Sigmoid colon (tissue), 7 donors: ENCODE measurements around the gene GPR3. TPM values are rescaled to one million over a fixed set of nuclear protein-coding genes. Genes with fewer than 3 reads are reported as not detected.
"Not testable (repeated sequence)": the region's sequence is repeated elsewhere in the genome, so short reads cannot be mapped to it uniquely, and the experiment has no call there.

Source experiments
- DNase-seq: peaks from one replicate; pipeline ENCODE4 v3.0.0-alpha.2; 2019
- H3K27ac ChIP-seq, 4 donors: fragments of 200-600 bp; sonication (generic); one replicate each; pipeline ENCODE4 v1.5.1; 2016 to 2019; ENCODE audit warnings: mild to moderate bottlenecking in 1 of 4
- H3K27me3 ChIP-seq, 3 donors: fragments of 200-600 bp; sonication (generic); one replicate each; pipeline ENCODE4 v1.5.1; 2019; ENCODE audit warnings: mild to moderate bottlenecking in 1 of 3
- H3K36me3 ChIP-seq, 4 donors: fragments of 200-600 bp; sonication (generic); one replicate each; pipeline ENCODE4 v1.5.1; 2016 to 2019
- H3K4me1 ChIP-seq, 4 donors: fragments of 200-600 bp; sonication (generic); one replicate each; pipeline ENCODE4 v1.5.1; 2017 to 2019
- H3K4me3 ChIP-seq, 4 donors: fragments of 200-600 bp; sonication (generic); one replicate each; pipeline ENCODE4 v1.5.1; 2017 to 2019; ENCODE audit warnings: mild to moderate bottlenecking in 2 of 4, moderate library complexity in 1 of 4
- H3K9me3 ChIP-seq, 4 donors: fragments of 200-600 bp in 3 of 4; sonication (generic) in 3 of 4; one replicate each; pipeline versions ENCODE4 v1.5.1 to v1.6.1; 2013 to 2019
- CTCF ChIP-seq, 4 experiments: fragments of 450-650 bp in 3 of 4; fragments of 200-600 bp in 1 of 4; IDR thresholded peaks; one replicate each; pipeline ENCODE4 v1.5.1; 2016 to 2019; ENCODE audit warnings: antibody characterized with exemption in 4 of 4, mild to moderate bottlenecking in 3 of 4, moderate library complexity in 2 of 4
- EP300 ChIP-seq, 4 donors: sonication (generic); formaldehyde crosslinking; IDR thresholded peaks; one replicate each; pipeline ENCODE4 v1.6.1; 2017; ENCODE audit warnings: antibody characterized with exemption in 4 of 4
- POLR2A ChIP-seq, 2 donors: fragments of 450-650 bp; IDR thresholded peaks; one replicate each; pipeline ENCODE4 v1.6.1; 2016; ENCODE audit warnings: antibody characterized with exemption in 2 of 2, mild to moderate bottlenecking in 2 of 2, moderate library complexity in 2 of 2
- POLR2AphosphoS5 ChIP-seq, 4 donors: sonication (generic); formaldehyde crosslinking; IDR thresholded peaks; one replicate each; pipeline ENCODE4 v1.6.1; 2017; ENCODE audit warnings: antibody characterized with exemption in 4 of 4
- WGBS, 2 donors: extraction: QIAGEN DNeasy Blood & Tissue Kit; methylation state at CpG; one replicate each; pipeline ENCODE4 v1.1.7; 2013; 5-methylcytosine and 5-hydroxymethylcytosine counted together
- intact Hi-C: fragments of 100-400 bp; cut with DNase I; formaldehyde crosslinking; loops from one replicate; pipeline ENCODE4 v1.15.1; 2023
- polyA plus RNA-seq, 3 donors: library from polyadenylated mRNA; stranded (reverse); fragments of 200-250 nt; gene quantifications; one replicate each; pipeline ENCODE4 v1.2.3, GENCODE V29; 2013
- total RNA-seq, 4 donors: library from RNA; depleted of rRNA; stranded (reverse); fragments of >200 nt; gene quantifications; one replicate each; pipeline ENCODE4 v1.1.0, GENCODE V29; 2016
- donor health status: healthy with polysubstance abuse.
- donor health status: Bipolar disorder and iron deficiency.
- donor health status: healthy.

GPR3 gene
- total and polyA plus RNA-seq, 7 donors = 0.36 to 2.0 (median 0.54) TPM; not detected in 4

GRCh38 chr1:27430903-27431600 lies 38.6 kb downstream of the GPR3 start:
- 47 to 65% methylated on average over 1 of the region's 1 CpG for WGBS, 2 donors

GRCh38 chr1:27431601-27431940 lies 39.1 kb downstream of the GPR3 start:
- Histone ChIP-seq H3K36me3 (peaks cover 0 to 10% (median 0%) of the 10 kb centered on the region in 4 donors), H3K4me3 (no peak overlapping the region), H3K9me3 (no peaks in the 10 kb centered on the region), H3K27ac (peak overlapping the region; percentile 75 to 87 (median 82)), H3K4me1 (peaks cover 0 to 97% (median 86%) of the 10 kb centered on the region in 4 donors), H3K27me3 (no peaks in the 10 kb centered on the region)
- WGBS, 2 donors = 87 to 88% methylated on average over 2 of the region's 2 CpGs
- intact Hi-C loops = loop anchor here (5.0 kb wide), 1 partner anchor 36 kb away; no protein-coding TSS in a partner anchor
- DNase-seq = no peak
- no peak for TF ChIP-seq POLR2A (IDR thresholded peaks at IDR 0.05)
- TF ChIP-seq CTCF (IDR thresholded peaks at IDR 0.05) = no peak
- no peak for TF ChIP-seq EP300 (IDR thresholded peaks at IDR 0.05)
- no peak for TF ChIP-seq POLR2AphosphoS5 (IDR thresholded peaks at IDR 0.05)

More at GRCh38 chr1:27430903-27431600, 38.6 kb downstream of the GPR3 start:
- peak overlapping the region; percentile 75 to 87 (median 82) for H3K27ac ChIP-seq
- TF ChIP-seq CTCF (IDR thresholded peaks at IDR 0.05) (no peak), POLR2AphosphoS5 (IDR thresholded peaks at IDR 0.05) (peak in 1 of 4 donors; percentile 31), POLR2A (IDR thresholded peaks at IDR 0.05) (no peak), EP300 (IDR thresholded peaks at IDR 0.05) (peak in 1 of 4 donors; percentile 51)
- H3K27me3 ChIP-seq = no peaks in the 10 kb centered on the region
- no peak for DNase-seq
- intact Hi-C loops = loop anchor here (5.0 kb wide), 1 partner anchor 36 kb away; no protein-coding TSS in a partner anchor
- H3K4me1 ChIP-seq = peaks cover 0 to 94% (median 81%) of the 10 kb centered on the region in 4 donors
- no peak overlapping the region for H3K4me3 ChIP-seq
- no peaks in the 10 kb centered on the region for H3K9me3 ChIP-seq
- peaks cover 0 to 10% (median 0%) of the 10 kb centered on the region in 4 donors for H3K36me3 ChIP-seq

DNA sequence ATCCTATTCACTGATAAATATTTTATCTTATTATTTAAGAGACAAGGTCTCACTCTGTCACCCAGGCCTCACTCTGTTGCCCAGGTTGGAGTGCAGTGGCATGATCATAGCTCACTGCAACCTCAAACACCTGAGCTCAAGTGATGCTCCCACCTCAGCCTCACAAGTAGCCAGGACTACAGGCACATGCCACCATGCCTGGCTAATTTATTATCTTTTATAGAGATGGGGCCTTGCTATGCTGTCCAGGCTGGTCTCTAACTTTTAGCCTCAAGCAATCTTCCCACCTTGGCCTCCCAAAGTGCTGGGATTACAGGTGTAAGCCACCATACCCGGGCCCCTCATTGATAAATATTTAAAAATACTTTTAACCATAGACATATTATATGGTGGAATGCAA lies 40.3 kb downstream of the GPR3 start:
- not testable (repeated sequence) for H3K9me3 ChIP-seq, H3K4me3 ChIP-seq, H3K27me3 ChIP-seq, DNase-seq, H3K36me3 ChIP-seq
- Histone ChIP-seq H3K4me1 (peaks cover 0 to 97% (median 89%) of the 10 kb centered on the region in 4 donors), H3K27ac (peak overlapping the region in 2 of 4 donors; percentile 65 to 74)
- intact Hi-C loops = loop anchor here (5.0 kb wide), 1 partner anchor 35 kb away; no protein-coding TSS in a partner anchor
- WGBS, 2 donors = 77 to 92% methylated on average over 1 of the region's 1 CpG

- Histone ChIP-seq H3K4me3 (no peak overlapping the region), H3K4me1 (peaks cover 0 to 97% (median 89%) of the 10 kb centered on the region in 4 donors), H3K27me3 (no peaks in the 10 kb centered on the region), H3K36me3 (no peaks in the 10 kb centered on the region), H3K9me3 (no peaks in the 10 kb centered on the region), H3K27ac (peak overlapping the region in 3 of 4 donors; percentile 62 to 74 (median 65))
- DNase-seq = no peak
- intact Hi-C loops = loop anchor here (5.0 kb wide), 1 partner anchor 34 kb away; no protein-coding TSS in a partner anchor
- WGBS, 2 donors = 81 to 91% methylated on average over 3 of the region's 3 CpGs
- TF ChIP-seq POLR2AphosphoS5 (IDR thresholded peaks at IDR 0.05) = no peak
- no peak for TF ChIP-seq POLR2A (IDR thresholded peaks at IDR 0.05)
- no peak for TF ChIP-seq EP300 (IDR thresholded peaks at IDR 0.05)
- no peak for TF ChIP-seq CTCF (IDR thresholded peaks at IDR 0.05)
These were observed 41.3 kb downstream of the GPR3 start for GRCh38 chr1:27433706-27434105.

DNA sequence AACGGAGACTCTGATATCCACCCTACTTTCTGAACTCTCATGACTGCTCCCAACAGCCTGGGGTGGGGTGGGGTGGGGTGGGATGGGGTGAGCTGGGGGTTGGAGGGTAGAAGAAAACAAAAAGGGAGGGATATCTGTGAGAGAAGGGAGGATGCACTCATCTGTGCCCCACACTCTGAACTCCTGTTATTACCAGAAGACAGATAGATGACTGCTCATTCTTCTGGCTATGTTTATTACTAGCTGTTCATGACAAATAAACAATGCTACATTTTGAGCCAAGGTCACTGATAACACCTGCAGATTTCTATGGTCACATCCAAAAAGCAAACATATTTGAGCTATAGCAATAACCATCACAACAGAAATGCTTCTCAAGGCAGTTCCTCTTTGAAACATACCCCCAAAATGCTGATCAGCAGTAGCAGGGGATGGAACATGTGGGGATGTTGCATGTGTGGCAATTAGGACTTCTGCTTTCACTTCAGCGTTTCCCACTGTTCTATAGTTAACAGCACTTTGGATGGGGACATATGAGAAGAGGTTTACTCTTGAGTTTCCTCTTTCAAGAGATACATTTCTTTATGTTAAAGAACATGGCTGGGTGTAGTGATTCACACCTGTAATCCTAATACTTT lies 43.3 kb downstream of the GPR3 start:
- Histone ChIP-seq H3K27me3 (no peaks in the 10 kb centered on the region), H3K27ac (peak overlapping the region; percentile 62 to 74 (median 64)), H3K36me3 (no peaks in the 10 kb centered on the region), H3K9me3 (no peaks in the 10 kb centered on the region), H3K4me3 (no peak overlapping the region), H3K4me1 (peaks cover 0 to 92% (median 78%) of the 10 kb centered on the region in 4 donors)
- intact Hi-C loops = no loop called here
- DNase-seq = no peak
- TF ChIP-seq CTCF (IDR thresholded peaks at IDR 0.05) (no peak), POLR2AphosphoS5 (IDR thresholded peaks at IDR 0.05) (peak in 2 of 4 donors; percentile 10 to 27), EP300 (IDR thresholded peaks at IDR 0.05) (no peak), POLR2A (IDR thresholded peaks at IDR 0.05) (no peak)
- WGBS, 2 donors = 18 to 45% methylated on average over 2 of the region's 2 CpGs
